HG02938 (cell line): ENCODE results near the gene ICE2.

Experiments
- ATAC-seq: cut with Tn5 transposase; IDR thresholded peaks from one replicate; pipeline ENCODE4 v1.9.1; 2021; ENCODE audit warnings: mild to moderate bottlenecking, moderate library complexity; ENCODE audit not compliant: unreplicated experiment

ICE2 gene

GRCh38 chr15:60457985-60458384, 21.0 kb downstream of the ICE2 start:
- no peak for ATAC-seq

GRCh38 chr15:60454824-60455223, 24.1 kb downstream of the ICE2 start:
- ATAC-seq = no peak

- no peak for ATAC-seq
Observed at GRCh38 chr15:60448668-60449360, 30.1 kb downstream of the ICE2 start.

GRCh38 chr15:60444289-60444912, 34.5 kb downstream of the ICE2 start:
- no peak for ATAC-seq

GRCh38 chr15:60442763-60443162, 36.2 kb downstream of the ICE2 start:
- ATAC-seq = no peak

- no peak for ATAC-seq
Observed at GRCh38 chr15:60442031-60442650, 36.8 kb downstream of the ICE2 start.

- ATAC-seq = no peak
Observed at GRCh38 chr15:60441331-60441730, 37.6 kb downstream of the ICE2 start.

- ATAC-seq = no peak
Observed at GRCh38 chr15:60438646-60439045, 40.3 kb downstream of the ICE2 start.

GRCh38 chr15:60428935-60429334, 50.0 kb downstream of the ICE2 start:
- no peak for ATAC-seq

GRCh38 chr15:60426870-60427508, 52.0 kb downstream of the ICE2 start:
- ATAC-seq = no peak

- no peak for ATAC-seq
Observed at GRCh38 chr15:60425461-60425860, 53.5 kb downstream of the ICE2 start.

- ATAC-seq = no peak
Observed at GRCh38 chr15:60424006-60424405, 54.9 kb downstream of the ICE2 start.

GRCh38 chr15:60423537-60423936, 55.4 kb downstream of the ICE2 start:
- ATAC-seq = no peak

GRCh38 chr15:60421544-60421943, 57.4 kb downstream of the ICE2 start:
- no peak for ATAC-seq

GRCh38 chr15:60420203-60420716, 58.7 kb downstream of the ICE2 start:
- no peak for ATAC-seq

GRCh38 chr15:60419753-60420152, 59.2 kb downstream of the ICE2 start:
- no peak for ATAC-seq

- ATAC-seq = no peak
Observed at GRCh38 chr15:60418096-60418495, 60.8 kb downstream of the ICE2 start.

GRCh38 chr15:60417112-60417511, 61.8 kb downstream of the ICE2 start:
- ATAC-seq = no peak

GRCh38 chr15:60416484-60416883, 62.5 kb downstream of the ICE2 start:
- no peak for ATAC-seq

GRCh38 chr15:60414016-60414682, 64.8 kb downstream of the ICE2 start:
- no peak for ATAC-seq

- no peak for ATAC-seq
Observed at GRCh38 chr15:60413231-60413824, 65.6 kb downstream of the ICE2 start.
